NCI-H146 (cell line): ENCODE data around the gene MRPL41.
"Not testable (repeated sequence)": the region's sequence is repeated elsewhere in the genome, so short reads cannot be mapped to it uniquely, and the experiment has no call there.

Experiments
- DNase-seq: peaks from one replicate; lab custom pipeline; 2025; lab: John Stamatoyannopoulos, UW

The MRPL41 gene

GRCh38 chr9:137551264-137552021, at the start of gene MRPL41:
Gene MRPL41 (plus strand): TSS chr9:137551879. CDS start chr9:137552082, 203 bp downstream.
- DNase-seq = peak; percentile 86

DNA sequence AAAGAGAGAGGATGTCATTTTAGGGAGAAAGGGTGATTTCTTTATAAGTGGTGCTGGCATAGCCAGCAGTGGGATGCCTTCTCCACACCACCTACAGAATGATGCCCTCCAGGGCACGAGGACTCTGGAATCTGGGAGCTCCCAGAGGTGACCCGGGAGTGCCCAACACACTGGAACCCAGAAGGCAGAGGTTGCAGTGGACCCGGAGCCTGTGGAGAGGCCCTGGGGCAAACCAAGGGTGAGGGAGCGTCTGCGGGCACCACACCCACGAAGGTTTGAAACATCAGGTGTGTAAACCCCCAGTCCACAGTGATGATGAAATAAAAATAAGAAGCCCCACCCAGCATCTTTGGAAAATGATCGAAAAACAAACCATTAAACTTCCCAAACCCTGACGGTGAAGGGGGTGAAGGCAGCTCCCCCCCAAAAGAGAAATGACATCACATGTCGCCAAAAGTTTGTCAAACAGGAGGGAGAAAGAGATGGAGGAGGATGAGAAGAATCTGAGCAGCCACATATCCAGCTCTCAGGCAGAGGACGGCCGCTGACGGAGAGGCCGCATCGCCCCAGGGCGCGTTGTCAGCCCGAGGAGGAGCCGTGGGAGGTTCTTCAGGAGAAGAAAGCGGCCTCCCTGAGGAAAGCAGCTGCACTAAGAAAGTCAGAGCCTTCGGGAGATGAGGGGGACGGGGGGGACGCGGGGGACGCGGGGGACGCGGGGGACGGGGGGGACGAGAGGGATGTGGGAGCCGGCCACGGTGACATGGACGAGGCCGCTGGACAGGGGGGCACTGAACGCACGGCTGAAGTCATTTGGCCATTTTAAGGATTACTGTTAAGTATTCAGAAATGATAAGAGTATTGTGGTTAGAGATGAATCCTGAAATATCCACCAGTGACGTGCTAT, 49.4 kb upstream of the MRPL41 start:
- peak; percentile 48 for DNase-seq

- DNase-seq = no peak
Observed at GRCh38 chr9:137504432-137504777, 47.3 kb upstream of the MRPL41 start.

- peak; percentile 28 for DNase-seq
Observed at GRCh38 chr9:137505421-137506140, 46.1 kb upstream of the MRPL41 start.

- DNase-seq = no peak
Observed at GRCh38 chr9:137506274-137506673, 45.4 kb upstream of the MRPL41 start.

DNA sequence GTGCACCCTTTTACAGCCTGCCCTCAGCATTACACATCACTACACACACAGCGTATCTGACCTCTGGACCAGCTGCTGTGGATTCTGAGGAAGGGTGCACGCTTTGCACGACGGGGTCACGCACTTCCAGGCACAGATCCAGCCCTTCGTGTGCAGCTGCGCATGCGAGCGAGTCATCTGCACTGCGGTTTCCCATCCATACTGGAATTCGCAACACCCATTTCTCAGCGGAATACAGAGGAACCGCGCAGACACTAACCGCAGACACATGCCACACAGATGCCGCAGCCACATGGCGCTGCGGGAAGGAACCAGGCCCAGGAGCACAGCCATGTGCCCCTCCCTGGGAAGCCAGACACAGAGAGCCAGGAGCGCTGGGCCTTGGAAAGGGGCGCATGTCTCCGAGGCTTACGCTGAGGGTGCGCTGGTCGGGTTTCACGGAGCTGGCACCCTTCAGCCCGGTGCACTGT, 44.9 kb upstream of the MRPL41 start:
- no peak for DNase-seq

DNA sequence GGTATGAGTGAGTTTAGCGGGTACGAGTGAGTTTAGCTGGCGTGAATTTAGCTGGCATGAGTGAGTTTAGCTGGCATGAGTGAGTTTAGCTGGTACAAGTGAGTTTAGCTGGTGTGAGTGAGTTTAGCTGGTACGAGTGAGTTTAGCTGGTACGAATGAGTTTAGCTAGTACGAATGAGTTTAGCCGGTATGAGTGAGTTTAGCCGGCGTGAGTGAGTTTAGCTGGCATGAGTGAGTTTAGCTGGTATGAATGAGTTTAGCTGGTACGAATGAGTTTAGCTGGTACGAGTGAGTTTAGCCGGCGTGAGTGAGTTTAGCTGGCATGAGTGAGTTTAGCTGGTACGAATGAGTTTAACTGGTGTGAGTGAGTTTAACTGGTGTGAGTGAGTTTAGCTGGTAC, 42.5 kb upstream of the MRPL41 start:
- DNase-seq = no peak

DNA sequence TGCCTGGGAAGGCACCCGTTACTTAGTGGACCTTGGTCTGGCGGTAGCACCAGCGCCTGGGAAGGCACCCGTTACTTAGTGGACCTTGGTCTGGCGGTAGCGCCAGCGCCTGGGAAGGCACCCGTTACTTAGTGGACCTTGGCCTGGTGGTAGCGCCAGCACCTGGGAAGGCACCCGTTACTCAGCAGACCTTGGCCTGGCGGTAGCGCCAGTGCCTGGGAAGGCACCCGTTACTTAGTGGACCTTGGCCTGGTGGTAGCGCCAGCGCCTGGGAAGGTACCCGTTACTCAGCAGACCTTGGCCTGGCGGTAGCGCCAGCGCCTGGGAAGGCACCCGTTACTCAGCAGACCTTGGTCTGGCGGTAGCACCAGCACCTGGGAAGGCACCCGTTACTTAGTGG, 40.6 kb upstream of the MRPL41 start:
- DNase-seq = not testable (repeated sequence)

GRCh38 chr9:137511758-137512463, 39.8 kb upstream of the MRPL41 start:
- DNase-seq = no peak

DNA sequence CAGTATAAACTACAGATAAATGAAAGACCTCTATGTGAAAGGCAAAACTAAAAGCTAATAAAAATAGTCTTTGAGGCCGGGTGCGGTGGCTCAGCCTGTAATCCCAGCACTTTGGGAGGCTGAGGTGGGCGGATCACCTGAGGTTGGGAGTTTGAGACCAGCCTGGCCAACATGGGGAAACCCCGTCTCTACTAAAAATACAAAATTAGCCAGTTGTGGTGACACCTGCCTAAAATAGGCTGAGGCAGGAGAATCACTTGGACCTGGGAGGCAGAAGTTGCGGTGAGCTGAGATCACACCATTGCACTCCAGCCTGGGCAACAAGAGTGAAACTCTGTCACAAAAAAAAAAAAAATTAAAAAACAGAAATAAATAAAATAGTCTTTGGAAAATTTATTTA, 38.5 kb upstream of the MRPL41 start:
- DNase-seq = not testable (repeated sequence)

GRCh38 chr9:137513801-137514570, 37.7 kb upstream of the MRPL41 start:
- DNase-seq = not testable (repeated sequence)

- no peak for DNase-seq
Observed at GRCh38 chr9:137514691-137515337, 36.9 kb upstream of the MRPL41 start.

- no peak for DNase-seq
Observed at GRCh38 chr9:137515338-137515724, 36.3 kb upstream of the MRPL41 start.

- no peak for DNase-seq
Observed at GRCh38 chr9:137516144-137516917, 35.3 kb upstream of the MRPL41 start.

DNA sequence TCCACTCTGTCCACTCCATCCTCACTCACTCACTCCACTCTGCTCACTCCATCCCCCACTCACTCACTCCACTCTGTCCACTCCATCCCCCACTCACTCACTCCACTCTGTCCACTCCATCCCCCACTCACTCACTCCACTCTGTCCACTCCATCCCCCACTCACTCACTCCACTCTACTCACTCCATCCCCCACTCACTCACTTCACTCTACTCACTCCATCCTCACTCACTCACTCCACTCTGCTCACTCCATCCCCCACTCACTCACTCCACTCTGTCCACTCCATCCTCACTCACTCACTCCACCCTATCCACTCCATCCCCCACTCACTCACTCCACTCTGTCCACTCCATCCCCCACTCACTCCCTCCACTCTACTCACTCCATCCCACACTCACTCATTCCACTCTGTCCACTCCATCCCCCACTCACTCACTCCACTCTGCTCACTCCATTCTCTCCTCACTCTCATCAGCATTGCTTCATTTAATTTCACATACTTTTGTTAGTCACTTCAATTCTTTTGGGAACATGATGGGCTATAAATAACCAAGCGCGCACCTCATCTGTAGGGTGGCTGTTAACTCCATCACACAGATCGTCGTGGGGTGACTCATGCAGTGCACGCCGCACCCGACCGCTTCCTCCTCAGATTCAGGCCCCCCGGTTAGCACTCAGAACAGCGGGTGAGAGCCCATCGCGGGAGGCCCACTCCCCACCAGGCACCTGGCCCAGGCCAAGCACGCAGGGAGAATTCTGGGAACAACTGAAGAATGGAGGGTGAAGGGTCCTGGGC, 32.8 kb upstream of the MRPL41 start:
- DNase-seq = not testable (repeated sequence)

GRCh38 chr9:137519553-137519952, 32.1 kb upstream of the MRPL41 start:
- DNase-seq = no peak

DNA sequence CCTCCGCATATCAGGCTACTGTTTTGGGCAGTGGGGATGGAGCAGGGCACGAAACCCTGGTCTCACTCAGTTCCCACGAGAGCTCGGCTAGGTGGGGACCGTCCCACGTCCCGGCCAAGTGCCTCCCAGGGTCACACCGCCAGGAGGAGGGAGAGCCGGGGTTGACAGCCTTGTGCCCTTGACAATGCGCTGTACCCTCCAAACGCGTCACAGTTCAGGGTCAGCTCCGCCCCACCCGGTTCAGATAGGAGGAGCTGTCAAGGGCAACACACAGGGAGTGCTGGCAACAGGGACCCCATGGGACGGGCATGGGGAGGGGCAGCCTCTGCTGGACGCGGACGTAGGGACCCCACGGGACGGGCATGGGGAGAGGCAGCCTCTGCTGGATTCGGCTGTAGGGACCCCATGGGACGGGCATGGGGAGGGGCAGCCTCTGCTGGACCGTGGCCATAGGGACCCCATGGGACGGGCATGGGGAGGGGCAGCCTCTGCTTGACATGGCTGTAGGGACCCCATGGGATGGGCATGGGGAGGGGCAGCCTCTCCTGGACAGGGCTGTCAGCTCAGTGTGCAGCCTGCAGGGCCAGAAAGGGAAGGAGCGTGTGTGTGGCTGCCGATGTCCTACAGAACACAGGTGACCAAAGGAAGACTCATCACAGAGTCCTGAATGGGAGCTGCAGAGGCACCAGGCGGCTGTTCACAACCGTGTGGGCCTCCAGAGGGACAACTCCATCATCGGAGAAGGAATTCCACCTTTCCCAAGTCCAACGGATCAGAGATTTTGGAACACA, 30.9 kb upstream of the MRPL41 start:
- DNase-seq = no peak

- no peak for DNase-seq
Observed at GRCh38 chr9:137521405-137521985, 30.2 kb upstream of the MRPL41 start.
